Measurements from ENCODE around the gene METTL15. TPM values are rescaled to one million over a fixed set of nuclear protein-coding genes. Genes with fewer than 3 reads are reported as not detected.

The METTL15 gene
- total and polyA plus RNA-seq, 2 donors (not counting 1 experiment from before 2014, with no cell fraction given), result 3.9 to 19.7 TPM

- Histone ChIP-seq H3K79me2 (ENCODE audit: control insufficient read depth, insufficient read depth, low read length) (no peaks in the 10 kb centered on the region), H3K36me3 (replicated peaks in 1 of 2; ENCODE audit: control extremely low read depth in 1 of 2, control insufficient read depth in 1 of 2, extremely low read depth in 1 of 2, insufficient read depth in 2 of 2, low read length in 1 of 2) (peaks cover 0 to 10% of the 10 kb centered on the region in 2 experiments), H3K9ac (ENCODE audit: low read length) (no peak overlapping the region), H3K27ac (ENCODE audit: low read length in 2 of 2) (no peak overlapping the region), H3K4me1 (ENCODE audit: control insufficient read depth in 2 of 2, insufficient read depth in 2 of 2, low read length in 2 of 2) (no peaks in the 10 kb centered on the region), H4K20me1 (ENCODE audit: control insufficient read depth, insufficient read depth, low read length, poor library complexity, severe bottlenecking) (no peaks in the 10 kb centered on the region), H3K4me3 (ENCODE audit: control extremely low read depth in 1 of 5, extremely low read depth in 1 of 5, insufficient read depth in 1 of 5, low read depth in 2 of 5, low read length in 4 of 5) (no peak overlapping the region), H3K27me3 (replicated peaks in 1 of 4; ENCODE audit: control extremely low read depth in 1 of 4, control insufficient read depth in 3 of 4, insufficient read depth in 4 of 4, low read length in 3 of 4) (no peaks in the 10 kb centered on the region), H3K4me2 (replicated peaks; ENCODE audit: low read depth, low read length, poor library complexity, severe bottlenecking) (no peak overlapping the region), H3K9me3 (ENCODE audit: control extremely low read depth in 1 of 3, control insufficient read depth in 2 of 3, insufficient read depth in 1 of 3, low read length in 2 of 3) (peaks cover 0 to 4% (median 1%) of the 10 kb centered on the region in 3 donors), H2AFZ (ENCODE audit: insufficient read depth, low read depth, low read length, poor library complexity, severe bottlenecking) (no peak overlapping the region)
- TF ChIP-seq EZH2 (IDR thresholded peaks at IDR 0.05; ENCODE audit: borderline replicate concordance, insufficient read depth, low read depth, low read length, poor library complexity, severe bottlenecking) (no peak), CTCF (IDR thresholded peaks at IDR 0.05) (no peak)
- no peak for DNase-seq
- WGBS (ENCODE audit: insufficient coverage), result 100% methylated on average over 1 of the region's 1 CpG
- intact Hi-C loops (cut with micrococcal nuclease), result no loop called here
- no peaks in the 10 kb centered on the region for H3K9me3 Mint-ChIP-seq (ENCODE audit: insufficient read depth)
- POLR2A ChIA-PET, result no interaction called here
- CTCF ChIA-PET, result no interaction called here
- ATAC-seq (ENCODE audit: low read depth), result no peak
- no peak overlapping the region for H3K27ac Mint-ChIP-seq
- no peaks in the 10 kb centered on the region for H3K4me1 Mint-ChIP-seq
- H3K27me3 Mint-ChIP-seq, result no peaks in the 10 kb centered on the region
- H3K4me3 Mint-ChIP-seq, result no peak overlapping the region
Observed at GRCh38 chr11:28169816-28170215, 61.6 kb downstream of the METTL15 start.

DNA sequence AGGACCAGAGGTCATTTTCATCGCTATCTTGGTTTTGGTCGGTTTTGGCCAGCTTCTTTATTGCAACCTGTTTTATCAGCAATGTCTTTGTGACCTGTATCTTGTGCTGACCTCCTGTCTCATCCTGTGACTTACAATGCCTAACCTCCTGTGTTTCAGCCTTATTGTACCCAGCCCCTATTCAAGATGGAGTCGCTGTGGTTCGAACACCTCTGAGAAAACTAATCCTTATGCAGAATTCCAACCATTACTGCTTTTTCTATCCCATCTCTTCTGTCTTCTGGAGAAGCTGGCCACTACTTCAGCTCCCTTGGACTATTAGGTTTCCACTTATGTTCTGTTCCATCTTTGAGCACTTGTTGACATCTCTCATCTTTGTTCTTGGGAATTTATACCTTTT is 62.6 kb downstream of the METTL15 start:
- ATAC-seq (ENCODE audit: low read depth) (no peak), DNase-seq (no peak)
- H3K27me3 ChIP-seq (replicated peaks in 1 of 4; ENCODE audit: control extremely low read depth in 1 of 4, control insufficient read depth in 3 of 4, insufficient read depth in 4 of 4, low read length in 3 of 4), result no peaks in the 10 kb centered on the region
- Mint-ChIP-seq H3K4me3 (no peak overlapping the region), H3K4me1 (no peaks in the 10 kb centered on the region), H3K27me3 (no peaks in the 10 kb centered on the region), H3K27ac (no peak overlapping the region), H3K9me3 (ENCODE audit: insufficient read depth) (no peaks in the 10 kb centered on the region)
- 100% methylated on average over 4 of the region's 4 CpGs for WGBS (ENCODE audit: insufficient coverage)
- no peaks in the 10 kb centered on the region for H4K20me1 ChIP-seq (ENCODE audit: control insufficient read depth, insufficient read depth, low read length, poor library complexity, severe bottlenecking)
- ChIA-PET CTCF (no interaction called here), POLR2A (no interaction called here)
- H3K36me3 ChIP-seq (replicated peaks in 1 of 2; ENCODE audit: control extremely low read depth in 1 of 2, control insufficient read depth in 1 of 2, extremely low read depth in 1 of 2, insufficient read depth in 2 of 2, low read length in 1 of 2), result peaks cover 0 to 10% of the 10 kb centered on the region in 2 experiments
- H3K79me2 ChIP-seq (ENCODE audit: control insufficient read depth, insufficient read depth, low read length), result no peaks in the 10 kb centered on the region
- no peak overlapping the region for H2AFZ ChIP-seq (ENCODE audit: insufficient read depth, low read depth, low read length, poor library complexity, severe bottlenecking)
- H3K9ac ChIP-seq (ENCODE audit: low read length), result no peak overlapping the region
- H3K4me2 ChIP-seq (replicated peaks; ENCODE audit: low read depth, low read length, poor library complexity, severe bottlenecking), result no peak overlapping the region
- peaks cover 0 to 4% (median 1%) of the 10 kb centered on the region in 3 donors for H3K9me3 ChIP-seq (ENCODE audit: control extremely low read depth in 1 of 3, control insufficient read depth in 2 of 3, insufficient read depth in 1 of 3, low read length in 2 of 3)
- intact Hi-C loops (cut with micrococcal nuclease), result no loop called here
- H3K4me1 ChIP-seq (ENCODE audit: control insufficient read depth in 2 of 2, insufficient read depth in 2 of 2, low read length in 2 of 2), result no peaks in the 10 kb centered on the region
- H3K4me3 ChIP-seq (ENCODE audit: control extremely low read depth in 1 of 5, extremely low read depth in 1 of 5, insufficient read depth in 1 of 5, low read depth in 2 of 5, low read length in 4 of 5), result no peak overlapping the region
- TF ChIP-seq EZH2 (IDR thresholded peaks at IDR 0.05; ENCODE audit: borderline replicate concordance, insufficient read depth, low read depth, low read length, poor library complexity, severe bottlenecking) (no peak), CTCF (IDR thresholded peaks at IDR 0.05) (no peak)
- no peak overlapping the region for H3K27ac ChIP-seq (ENCODE audit: low read length in 2 of 2)
